Measurements from ENCODE around the gene AEN. TPM values are rescaled to one million over a fixed set of nuclear protein-coding genes. Genes with fewer than 3 reads are reported as not detected.

The AEN gene
- total RNA-seq, 1 experiment from 2014 or later, result 183 TPM

DNA sequence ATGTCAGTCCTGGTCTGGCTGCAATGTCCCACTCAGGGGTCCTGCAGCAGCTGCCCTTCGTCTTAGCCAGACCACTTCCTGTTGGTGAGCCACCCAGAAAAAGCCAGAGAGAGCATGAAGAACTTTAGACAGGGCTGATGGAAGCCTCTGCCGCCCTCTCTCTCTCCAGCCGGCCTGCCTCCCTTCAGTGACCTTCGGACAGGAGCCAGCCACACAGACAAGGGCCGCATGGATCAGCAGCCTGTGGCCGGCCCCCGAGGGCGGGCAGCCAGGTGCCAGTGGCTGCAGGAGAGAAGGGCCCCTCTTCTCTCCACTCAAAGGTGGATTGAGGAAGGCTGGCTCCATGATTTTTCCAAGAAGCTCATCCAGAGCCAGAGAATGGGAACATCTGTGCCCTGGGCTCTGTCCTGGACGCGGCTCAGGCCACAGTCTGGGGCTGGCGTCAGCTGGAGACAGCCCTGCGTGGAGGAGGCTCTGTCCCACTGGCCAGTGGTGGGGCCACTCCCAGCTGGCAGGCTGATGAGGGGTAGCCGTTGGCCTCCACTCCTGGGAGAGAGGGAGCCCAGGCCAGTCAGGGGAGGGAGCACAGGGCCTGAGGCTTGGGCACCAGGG is 60.6 kb downstream of the AEN start:
- no peaks in the 10 kb centered on the region for H3K4me1 Mint-ChIP-seq

More for the DNA sequence above, 60.6 kb downstream of the AEN start:
- Mint-ChIP-seq H3K27me3 (ENCODE audit: low read depth) (peaks cover 7% of the 10 kb centered on the region), H3K4me3 (no peak overlapping the region), H3K9me3 (no peaks in the 10 kb centered on the region), H3K27ac (no peak overlapping the region), H3K36me3 (no peaks in the 10 kb centered on the region)
- ChIA-PET CTCF (interaction anchor here (0.9 to 1.6 kb wide), 3 partner anchors 20 to 25 kb away, joined by 3 to 6 read pairs (median 3); no protein-coding TSS in a partner anchor), POLR2A (no interaction called here)
- TF ChIP-seq ZNF671 (CRISPR knock-in tag; IDR thresholded peaks at IDR 0.05) (no peak), GABPB1 (CRISPR knock-in tag; IDR thresholded peaks at IDR 0.05) (peak; percentile 9; the same call in 1 of the 2 replicates)
- DNase-seq (ENCODE audit: low spot score) (no peak), ATAC-seq (no peak; the same call in 1 of the 2 replicates)

Small RNA genes within 50 kb of the gene (microRNA-seq; reads per million reads assigned to microRNA genes)
- gene MIR1179 (ENCODE audit: borderline number of aligned reads) (not detected), gene MIR3529 (ENCODE audit: borderline number of aligned reads) (not detected), gene MIR7-2 (ENCODE audit: borderline number of aligned reads) (not detected)

Other genes with a start within 250 kb of the AEN start
- gene MRPL46, start 154.0 kb upstream of the AEN start, total RNA-seq (2021), result 23.2 to 26.8 TPM (median 24.3 TPM) in 3 replicates
- gene MRPS11, start 153.6 kb upstream of the AEN start, total RNA-seq (2021), result 43.5 to 49.1 TPM (median 45.9 TPM) in 3 replicates
- gene DET1, start 74.7 kb upstream of the AEN start, total RNA-seq (2021), result 5.8 to 6.1 TPM (median 6.1 TPM) in 3 replicates
- gene ISG20, start 17.7 kb downstream of the AEN start, total RNA-seq (2021), result 3.8 to 5.6 TPM (median 4.5 TPM) in 3 replicates
- 0.60 to 1.4 TPM (median 0.80 TPM) in 3 replicates for gene ACAN, start 182.1 kb downstream of the AEN start, total RNA-seq (2021)